HepG2 (cell line): ENCODE measurements around the gene NAA25. TPM values are rescaled to one million over a fixed set of nuclear protein-coding genes. Genes with fewer than 3 reads are reported as not detected.

Experiments
- ATAC-seq: fragments of 200-7000 bp; cut with Tn5 transposase; 3 replicates; pipeline ENCODE4 v1.9.1; 2020; ENCODE audit warnings: mild to moderate bottlenecking, moderate library complexity
- BruUV-seq: library from RNA; stranded (reverse); fragments of 400-500 nt; replicated peaks from 2 replicates; lab custom pipeline; 2021; lab: Mats Ljungman, UMichigan
- CTCF ChIA-PET: fragments of 300-600 bp; formaldehyde crosslinking; extraction: SDS; loops from one replicate; lab custom pipeline; 2021; ENCODE audit warnings: low total read pairs, inconsistent platforms, low intra/inter-chr PET ratio; lab: Yijun Ruan, JAX
- POLR2A ChIA-PET: fragments of 350-600 bp; sonication (Branson Sonifier 250); formaldehyde crosslinking; loops from one replicate; lab custom pipeline; 2020; ENCODE audit warnings: antibody characterized with exemption, inconsistent platforms; lab: Yijun Ruan, JAX
- DNase-seq: peaks from one replicate; pipeline ENCODE4 v3.0.0-alpha.2; 2015; ENCODE audit warnings: low spot score
- FAIRE-seq: peaks from 3 replicates; lab custom pipeline; 2011; peaks lifted over from hg19 to GRCh38; lab: Jason Lieb, UNC
- H2AFZ ChIP-seq: one replicate; pipeline ENCODE4 v1.6.1; 2011; ENCODE audit warnings: low read length, inconsistent platforms
- H3K27ac ChIP-seq: fragments of 300-600 bp; 3 replicates; pipeline ENCODE4 v1.8.0; 2011; ENCODE audit warnings: mixed run types, mild to moderate bottlenecking, mixed read lengths, low read length, inconsistent platforms; ENCODE audit not compliant: insufficient read depth; ENCODE audit errors: extremely low read length
- H3K27me3 ChIP-seq, 2 experiments: fragments of 200-600 bp in 1 of 2; 2 replicates in 1 of 2; 3 replicates in 1 of 2; pipeline versions ENCODE4 v1.6.0 to v1.8.0; 2011; ENCODE audit warnings: low read length in 2 of 2, mild to moderate bottlenecking in 2 of 2, moderate library complexity in 2 of 2, inconsistent platforms in 1 of 2; ENCODE audit not compliant: insufficient read depth in 2 of 2, control insufficient read depth in 1 of 2
- H3K36me3 ChIP-seq, 2 experiments: fragments of 200-600 bp in 1 of 2; replicated peaks in 1 of 2; 2 replicates in 1 of 2; 3 replicates in 1 of 2; pipeline versions ENCODE4 v1.5.1 to v1.8.0; 2011; ENCODE audit warnings: low read length in 2 of 2, inconsistent platforms in 1 of 2; ENCODE audit not compliant: insufficient read depth in 2 of 2, control insufficient read depth in 1 of 2
- H3K4me1 ChIP-seq: 2 replicates; pipeline ENCODE4 v1.5.1; 2012; ENCODE audit warnings: low read length, inconsistent platforms; ENCODE audit not compliant: insufficient read depth
- H3K4me2 ChIP-seq: 2 replicates; pipeline ENCODE4 v1.6.0; 2011; ENCODE audit warnings: low read depth, low read length, inconsistent platforms
- H3K4me3 ChIP-seq, 3 experiments: fragments of 200-600 bp in 1 of 3; sonication (generic), shearing (Covaris generic) in 1 of 3; replicated peaks in 1 of 3; 2 replicates each; pipeline ENCODE4 v1.5.1; 2011 to 2016; ENCODE audit warnings: low read length in 3 of 3, inconsistent platforms in 2 of 3, low read depth in 2 of 3, mild to moderate bottlenecking in 2 of 3, control low read depth in 1 of 3, mixed read lengths in 1 of 3; ENCODE audit not compliant: insufficient read depth in 1 of 3
- H3K79me2 ChIP-seq: one replicate; pipeline ENCODE4 v1.6.1; 2011; ENCODE audit warnings: low read length, inconsistent platforms; ENCODE audit not compliant: insufficient read depth
- H3K9ac ChIP-seq: 2 replicates; pipeline ENCODE4 v1.6.0; 2011; ENCODE audit warnings: mild to moderate bottlenecking, low read depth, low read length, inconsistent platforms; ENCODE audit not compliant: insufficient read depth
- H3K9me3 ChIP-seq: 2 replicates; pipeline ENCODE4 v1.5.1; 2012; ENCODE audit warnings: mild to moderate bottlenecking, low read length
- H4K20me1 ChIP-seq: 2 replicates; pipeline ENCODE4 v1.6.0; 2011; ENCODE audit warnings: inconsistent platforms, mild to moderate bottlenecking, low read length, moderate library complexity; ENCODE audit not compliant: insufficient read depth
- E2F2 ChIP-seq: sonication (generic); formaldehyde crosslinking; IDR thresholded peaks from 2 replicates; pipeline ENCODE4 v1.4.0; 2020; ENCODE audit warnings: missing genetic modification reagents, borderline replicate concordance
- EEA1 ChIP-seq: sonication (generic); formaldehyde crosslinking; IDR thresholded peaks from 2 replicates; pipeline ENCODE4 v1.5.1; 2020; ENCODE audit warnings: mild to moderate bottlenecking, missing genetic modification reagents, borderline replicate concordance
- ELK4 ChIP-seq: sonication (generic); formaldehyde crosslinking; IDR thresholded peaks from 2 replicates; pipeline ENCODE4 v1.9.0; 2021; ENCODE audit warnings: missing genetic modification reagents, borderline replicate concordance
- FOXA1 ChIP-seq, 2 experiments: fragments of 450-650 bp in 1 of 2; sonication (generic) in 1 of 2; formaldehyde crosslinking in 1 of 2; IDR thresholded peaks; 2 replicates each; pipeline versions ENCODE4 v1.4.0 to v1.6.1; 2016 to 2020; ENCODE audit warnings: missing genetic modification reagents in 1 of 2
- FOXA3 ChIP-seq: IDR thresholded peaks from 2 replicates; pipeline ENCODE4 v1.6.1; 2016; ENCODE audit warnings: missing genetic modification reagents, missing compliant biosample characterization
- MED1 ChIP-seq: sonication (generic); formaldehyde crosslinking; IDR thresholded peaks from 2 replicates; pipeline ENCODE4 v1.4.0; 2020; ENCODE audit warnings: missing genetic modification reagents
- PATZ1 ChIP-seq: sonication (generic); formaldehyde crosslinking; IDR thresholded peaks from 2 replicates; pipeline ENCODE4 v1.4.0; 2020; ENCODE audit warnings: missing genetic modification reagents
- SMAD9 ChIP-seq: sonication (generic); formaldehyde crosslinking; IDR thresholded peaks from 2 replicates; pipeline ENCODE4 v1.5.1; 2020; ENCODE audit warnings: mild to moderate bottlenecking, missing genetic modification reagents
- ZBTB20 ChIP-seq: sonication (generic); formaldehyde crosslinking; IDR thresholded peaks from 2 replicates; pipeline ENCODE4 v1.8.1; 2023; ENCODE audit warnings: missing genetic modification reagents, low read depth, mild to moderate bottlenecking, borderline replicate concordance
- ZNF430 ChIP-seq: sonication (generic); formaldehyde crosslinking; IDR thresholded peaks from 2 replicates; pipeline ENCODE4 v1.9.0; 2021; ENCODE audit warnings: mild to moderate bottlenecking, missing genetic modification reagents
- ZNF644 ChIP-seq: IDR thresholded peaks from 2 replicates; pipeline ENCODE4 v1.6.1; 2016; ENCODE audit warnings: low read depth
- ZNF740 ChIP-seq: sonication (generic); formaldehyde crosslinking; IDR thresholded peaks from 2 replicates; pipeline ENCODE4 v1.4.0; 2020; ENCODE audit warnings: missing genetic modification reagents
- ZNF784 ChIP-seq: sonication (generic); formaldehyde crosslinking; IDR thresholded peaks from 2 replicates; pipeline ENCODE4 v1.5.1; 2020; ENCODE audit warnings: missing genetic modification reagents, mild to moderate bottlenecking, borderline replicate concordance
- ZNF800 ChIP-seq: sonication (generic); formaldehyde crosslinking; IDR thresholded peaks from 2 replicates; pipeline ENCODE4 v1.4.0; 2020; ENCODE audit warnings: missing genetic modification reagents
- WGBS: methylation state at CpG from one replicate; pipeline ENCODE4 v1.1.6; 2017; ENCODE audit warnings: low lambda C conversion rate; 5-methylcytosine and 5-hydroxymethylcytosine counted together
- in situ Hi-C: cut with HindIII; loops from 2 replicates; pipeline ENCODE4 v1.10.0; 2017; ENCODE audit warnings: low pct_unique_long_range_greater_than_20kb; ENCODE audit not compliant: extremely low pct_ligation_motif_present
- intact Hi-C: fragments of 100-400 bp; cut with micrococcal nuclease; formaldehyde crosslinking; loops from one replicate; pipeline ENCODE4 v1.10.0; 2022; ENCODE audit not compliant: unreplicated experiment
- polyA plus RNA-seq, 8 experiments: library from polyadenylated mRNA; depleted of rRNA in 3 of 8; stranded (reverse) in 7 of 8; unstranded in 1 of 8; fragments of >200 nt; fragmentation: Illumina TruSeq in 4 of 8; extraction: Trizol in 4 of 8; gene quantifications; 2 replicates each; pipeline versions ENCODE4 v1.2.1 to v1.2.3, GENCODE V29; 2011 to 2016; ENCODE audit warnings: low read depth in 4 of 8, missing spikeins in 1 of 8, mixed read lengths in 1 of 8; ENCODE audit not compliant: insufficient read depth in 1 of 8
- total RNA-seq, 5 experiments: library from RNA; depleted of rRNA; stranded (reverse); fragments of >200 nt; fragmentation: Illumina TruSeq; extraction: Trizol; gene quantifications; 2 replicates each; pipeline ENCODE4 v1.2.3, GENCODE V29; 2016; ENCODE audit warnings: low read depth in 1 of 5

The NAA25 gene
- total and polyA plus RNA-seq, 2 of the 13 experiments (the other 11 are each of a cell fraction or from before 2014, with no cell fraction given): 11.4 to 32.0 TPM

GRCh38 chr12:112012775-112013600 is 95.6 kb downstream of the NAA25 start, which contains the start of the genes ERP29 and TMEM116:
Gene ERP29, plus strand, starts transcription at chr12:112013426. Its CDS starts 40 bp downstream, at chr12:112013466.
Gene TMEM116, minus strand, starts transcription at chr12:112013165. Its CDS starts 7,895 bp downstream, at chr12:112005270.
- Histone ChIP-seq H3K4me3 (peak within 1 kb of the TSS; percentile 62 to 86 (median 72)), H3K9ac (peak within 1 kb of the TSS; percentile 91), H3K27me3 (no peaks in the 10 kb centered on the region; a peak in 1 of 5 replicates), H3K9me3 (no peaks in the 10 kb centered on the region), H3K79me2 (peaks cover 57% of the 10 kb centered on the region), H2AFZ (no peak within 1 kb of the TSS), H3K27ac (peak within 1 kb of the TSS; percentile 91), H3K36me3 (peaks cover 0 to 15% of the 10 kb centered on the region in 2 experiments; a peak in 3 of 5 replicates), H3K4me1 (peaks cover 55% of the 10 kb centered on the region), H3K4me2 (peak within 1 kb of the TSS; percentile 89), H4K20me1 (peaks cover 12% of the 10 kb centered on the region)
- in situ Hi-C loops (loop anchor here (10.0 kb wide), 1 partner anchor 68 kb away; no protein-coding TSS in a partner anchor), intact Hi-C loops (loop anchor here (2.0 to 10.0 kb wide), 2 partner anchors 66 to 168 kb away; partner anchors contain the start of gene MAPKAPK5)
- POLR2A ChIA-PET: interaction anchor here (0.6 to 3.8 kb wide), 24 partner anchors 8 to 406 kb away, joined by 3 to 62 read pairs (median 5); partner anchors contain the start of genes ACAD10, BRAP, MAPKAPK5 and PTPN11
- CTCF ChIA-PET: no interaction called here
- DNase-seq (peak; percentile 95), ATAC-seq (peak; percentile 76), FAIRE-seq (peak; percentile 60)
- 0% methylated on average over 5 of the region's 67 CpGs for WGBS
- BruUV-seq: TSS peak; percentile 87
- no peak for TF ChIP-seq FOXA1 (IDR thresholded peaks at IDR 0.05)
- TF ChIP-seq FOXA1 (CRISPR knock-in tag; IDR thresholded peaks at IDR 0.05): no peak
- peak; percentile 86 for TF ChIP-seq ZNF430 (CRISPR knock-in tag)
- peak; percentile 94; the same call in 1 of the 2 replicates for TF ChIP-seq E2F2 (CRISPR knock-in tag)
- TF ChIP-seq ELK4: peak; percentile 61; the same call in 1 of the 2 replicates
- TF ChIP-seq ZNF740: peak; percentile 95
- peak; percentile 78 for TF ChIP-seq ZNF784
- TF ChIP-seq EEA1 (CRISPR knock-in tag): peak; percentile 69; the same call in 1 of the 2 replicates
- peak; percentile 90 for TF ChIP-seq SMAD9 (CRISPR knock-in tag)
- TF ChIP-seq FOXA3 (CRISPR knock-in tag): no peak; the same call in 1 of the 2 replicates
- TF ChIP-seq PATZ1: peak; percentile 92
- no peak for TF ChIP-seq ZNF644
- TF ChIP-seq ZNF800 (CRISPR knock-in tag): no peak; the same call in 1 of the 2 replicates
- TF ChIP-seq MED1: peak; percentile 38; the same call in 1 of the 2 replicates
- TF ChIP-seq ZBTB20 (CRISPR knock-in tag): peak; percentile 64; the same call in 1 of the 2 replicates
